K562 (cell line): ENCODE measurements around the gene PITPNB. TPM values are rescaled to one million over a fixed set of nuclear protein-coding genes. Genes with fewer than 3 reads are reported as not detected.

ENCODE experiments used
- CCNT2 ChIP-seq: IDR thresholded peaks from 2 replicates; pipeline ENCODE4 v1.6.1; 2011; ENCODE audit warnings: borderline replicate concordance, low read depth, mild to moderate bottlenecking, moderate library complexity, mixed read lengths, low read length; ENCODE audit not compliant: insufficient read length; ENCODE audit errors: extremely low read depth
- RAD51 ChIP-seq: fragments of 450-650 bp; IDR thresholded peaks from 2 replicates; pipeline ENCODE4 v1.7.1; 2016; ENCODE audit warnings: low read depth, mild to moderate bottlenecking, borderline replicate concordance
- RBBP5 ChIP-seq: fragments of 200-600 bp; sonication (generic); IDR thresholded peaks from 2 replicates; pipeline ENCODE4 v1.6.1; 2012; ENCODE audit warnings: borderline replicate concordance, mild to moderate bottlenecking, low read length, control low read depth, inconsistent platforms; ENCODE audit not compliant: insufficient read depth, poor library complexity, severe bottlenecking
- TRIM28 ChIP-seq: fragments of 450-650 bp; IDR thresholded peaks from 2 replicates; pipeline ENCODE4 v1.6.1; 2017
- WHSC1 ChIP-seq: IDR thresholded peaks from one replicate; pipeline ENCODE4 v1.6.1; 2012; ENCODE audit warnings: low read length, control low read depth, inconsistent platforms
- ZFPM2 ChIP-seq: fragments of 250-450 bp; sonication (Bioruptor Pico); IDR thresholded peaks from 2 replicates; pipeline ENCODE4 v1.5.1; 2022; ENCODE audit warnings: mild to moderate bottlenecking
- polyA plus RNA-seq, 8 experiments: library from polyadenylated mRNA; depleted of rRNA in 4 of 8; stranded (reverse) in 5 of 8; unstranded in 3 of 8; fragments of >200 nt; fragmentation: Nextera tagmentation in 2 of 8; fragmentation: Illumina TruSeq in 1 of 8; extraction: Ambion mirVana in 2 of 8; extraction: Trizol in 1 of 8; gene quantifications; 2 replicates each; pipeline versions ENCODE4 v1.2.1 to v1.2.3, GENCODE V29; 2011 to 2014; ENCODE audit warnings: inconsistent platforms in 1 of 8, missing spikeins in 1 of 8
- total RNA-seq, 7 experiments: library from RNA; depleted of rRNA in 6 of 7; stranded (reverse); fragments of >200 nt in 6 of 7; fragmentation: Illumina TruSeq in 2 of 7; extraction: Trizol in 2 of 7; gene quantifications; 2 replicates each; pipeline versions ENCODE4 v1.2.1 to v1.2.3, GENCODE V29; 2011 to 2021; ENCODE audit warnings: low replicate concordance in 1 of 7
- TF ChIP-seq, protein P1 (sequence below): fragments of 450-650 bp; IDR thresholded peaks from 2 replicates; pipeline ENCODE4 v1.6.1; 2016
- TF ChIP-seq, protein P2 (sequence below): sonication (generic); formaldehyde crosslinking; IDR thresholded peaks from 2 replicates; pipeline ENCODE4 v1.8.0; 2022; ENCODE audit warnings: missing genetic modification reagents, mild to moderate bottlenecking, moderate library complexity, borderline replicate concordance

PITPNB gene
- total and polyA plus RNA-seq, 9 of the 15 experiments (the other 6 are each of a cell fraction or from before 2014, with no cell fraction given) = 13.1 to 52.4 (median 34.7) TPM

DNA sequence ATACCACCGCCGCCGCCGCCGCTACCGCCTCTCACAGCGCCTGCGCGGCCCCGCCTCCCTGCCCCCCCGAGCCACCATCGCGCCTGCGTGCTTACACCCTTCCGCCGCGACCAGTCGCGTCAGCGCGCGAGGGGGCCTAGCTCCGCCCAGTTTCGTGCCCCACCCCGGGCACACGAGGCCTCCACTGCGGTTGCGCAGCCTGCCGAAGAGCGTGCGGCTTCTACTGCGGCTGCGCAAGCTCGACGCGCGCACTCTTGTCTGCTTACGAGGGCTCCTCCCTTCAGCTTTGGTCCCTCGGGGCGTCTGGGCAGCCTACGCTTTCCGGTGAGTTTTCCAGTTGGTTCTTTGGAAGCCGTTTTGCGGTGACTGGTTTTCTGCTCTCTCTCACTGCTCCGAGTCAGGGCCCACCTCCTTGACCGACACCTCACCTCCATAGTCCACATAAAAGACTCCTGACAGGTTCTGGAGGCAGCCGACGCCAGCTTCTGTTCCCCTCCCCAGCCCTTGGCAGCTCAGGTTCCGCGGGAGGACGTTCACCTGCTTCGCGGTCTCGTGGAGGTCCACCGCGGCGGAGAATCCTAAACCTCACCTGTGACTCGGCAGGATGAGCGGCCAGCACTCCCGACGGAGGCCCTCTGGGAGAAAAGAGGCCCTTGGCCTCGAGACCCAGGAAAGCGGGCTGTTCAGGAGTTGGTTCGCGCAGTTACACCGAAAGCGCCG is at the start of gene PITPNB (continued):
- TF ChIP-seq, protein P1, sequence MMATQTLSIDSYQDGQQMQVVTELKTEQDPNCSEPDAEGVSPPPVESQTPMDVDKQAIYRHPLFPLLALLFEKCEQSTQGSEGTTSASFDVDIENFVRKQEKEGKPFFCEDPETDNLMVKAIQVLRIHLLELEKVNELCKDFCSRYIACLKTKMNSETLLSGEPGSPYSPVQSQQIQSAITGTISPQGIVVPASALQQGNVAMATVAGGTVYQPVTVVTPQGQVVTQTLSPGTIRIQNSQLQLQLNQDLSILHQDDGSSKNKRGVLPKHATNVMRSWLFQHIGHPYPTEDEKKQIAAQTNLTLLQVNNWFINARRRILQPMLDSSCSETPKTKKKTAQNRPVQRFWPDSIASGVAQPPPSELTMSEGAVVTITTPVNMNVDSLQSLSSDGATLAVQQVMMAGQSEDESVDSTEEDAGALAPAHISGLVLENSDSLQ = no peak
- TF ChIP-seq RBBP5 (peak; percentile 47), ZFPM2 (no peak), WHSC1 (no peak), RAD51 (no peak), TRIM28 (no peak), CCNT2 (peak; percentile 76)
- TF ChIP-seq, protein P2, sequence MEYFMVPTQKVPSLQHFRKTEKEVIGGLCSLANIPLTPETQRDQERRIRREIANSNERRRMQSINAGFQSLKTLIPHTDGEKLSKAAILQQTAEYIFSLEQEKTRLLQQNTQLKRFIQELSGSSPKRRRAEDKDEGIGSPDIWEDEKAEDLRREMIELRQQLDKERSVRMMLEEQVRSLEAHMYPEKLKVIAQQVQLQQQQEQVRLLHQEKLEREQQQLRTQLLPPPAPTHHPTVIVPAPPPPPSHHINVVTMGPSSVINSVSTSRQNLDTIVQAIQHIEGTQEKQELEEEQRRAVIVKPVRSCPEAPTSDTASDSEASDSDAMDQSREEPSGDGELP (CRISPR knock-in tag) = 0 out of 2 replicates have a peak, but pooled peaks have one; percentile 22
